Skeletal muscle tissue (tissue), 4 donors: Measurements from ENCODE around the gene CGN. TPM values are rescaled to one million over a fixed set of nuclear protein-coding genes. Genes with fewer than 3 reads are reported as not detected.

Source experiments
- H3K27ac ChIP-seq: one replicate; pipeline ENCODE4 v1.7.0; 2013; ENCODE audit warnings: mild to moderate bottlenecking, low read depth, low read length, inconsistent platforms
- H3K27me3 ChIP-seq, 3 donors: one replicate each; pipeline ENCODE4 v1.7.0; 2013; ENCODE audit warnings: low read length in 3 of 3; ENCODE audit not compliant: control insufficient read depth in 3 of 3, insufficient read depth in 3 of 3
- H3K36me3 ChIP-seq, 3 donors: one replicate each; pipeline ENCODE4 v1.7.0; 2013; ENCODE audit warnings: low read length in 3 of 3; ENCODE audit not compliant: control insufficient read depth in 3 of 3, insufficient read depth in 3 of 3
- H3K4me1 ChIP-seq, 3 donors: one replicate each; pipeline ENCODE4 v1.7.0; 2013; ENCODE audit warnings: low read length in 3 of 3, mild to moderate bottlenecking in 3 of 3; ENCODE audit not compliant: control insufficient read depth in 3 of 3, insufficient read depth in 3 of 3
- H3K4me3 ChIP-seq, 3 donors: one replicate each; pipeline ENCODE4 v1.7.0; 2013; ENCODE audit warnings: low read length in 3 of 3
- H3K9ac ChIP-seq, 3 donors: one replicate each; pipeline ENCODE4 v1.7.0; 2013; ENCODE audit warnings: low read length in 3 of 3, mild to moderate bottlenecking in 3 of 3, moderate library complexity in 2 of 3, low read depth in 1 of 3
- H3K9me3 ChIP-seq, 3 donors: one replicate each; pipeline ENCODE4 v1.7.0; 2013; ENCODE audit warnings: low read length in 3 of 3; ENCODE audit not compliant: control insufficient read depth in 3 of 3
- total RNA-seq: library from RNA; depleted of rRNA; stranded (reverse); fragments of >200 nt; gene quantifications from one replicate; pipeline ENCODE4 v1.2.3, GENCODE V29; 2014
- donor health status: Osteomylitis.

CGN gene
- total RNA-seq, 1 donor from 2014 or later, result 0.52 TPM

GRCh38 chr1:151565502-151566189 lies 54.5 kb downstream of the CGN start:
- no peak overlapping the region for H3K27ac ChIP-seq
- H3K4me1 ChIP-seq, result peaks cover 0 to 3% (median 3%) of the 10 kb centered on the region in 3 donors
- H3K36me3 ChIP-seq, result peaks cover 0 to 13% (median 0%) of the 10 kb centered on the region in 3 donors
- H3K27me3 ChIP-seq, result no peaks in the 10 kb centered on the region
- H3K9ac ChIP-seq, result no peak overlapping the region
- no peaks in the 10 kb centered on the region for H3K9me3 ChIP-seq
- H3K4me3 ChIP-seq, result no peak overlapping the region

- H3K27ac ChIP-seq, result no peak overlapping the region
- peaks cover 0 to 3% (median 3%) of the 10 kb centered on the region in 3 donors for H3K4me1 ChIP-seq
- no peak overlapping the region for H3K4me3 ChIP-seq
- H3K27me3 ChIP-seq, result no peaks in the 10 kb centered on the region
- no peaks in the 10 kb centered on the region for H3K9me3 ChIP-seq
- H3K9ac ChIP-seq, result no peak overlapping the region
- H3K36me3 ChIP-seq, result peaks cover 0 to 17% (median 0%) of the 10 kb centered on the region in 3 donors
These were observed 57.5 kb downstream of the CGN start for GRCh38 chr1:151568626-151569088.

GRCh38 chr1:151570819-151571218 lies 59.6 kb downstream of the CGN start:
- Histone ChIP-seq H3K4me1 (peaks cover 0 to under 1% (median 0%) of the 10 kb centered on the region in 3 donors), H3K27ac (no peak overlapping the region), H3K9ac (no peak overlapping the region), H3K36me3 (peaks cover 3 to 21% (median 5%) of the 10 kb centered on the region in 3 donors), H3K27me3 (no peaks in the 10 kb centered on the region), H3K9me3 (no peaks in the 10 kb centered on the region), H3K4me3 (no peak overlapping the region)

GRCh38 chr1:151574575-151575529 lies 63.7 kb downstream of the CGN start:
- Histone ChIP-seq H3K9me3 (no peaks in the 10 kb centered on the region), H3K9ac (no peak overlapping the region), H3K4me1 (no peaks in the 10 kb centered on the region), H3K36me3 (peaks cover 6 to 23% (median 9%) of the 10 kb centered on the region in 3 donors), H3K27ac (no peak overlapping the region), H3K4me3 (no peak overlapping the region), H3K27me3 (no peaks in the 10 kb centered on the region)

GRCh38 chr1:151577173-151577572 lies 66.0 kb downstream of the CGN start:
- Histone ChIP-seq H3K9ac (no peak overlapping the region), H3K27ac (no peak overlapping the region), H3K9me3 (no peaks in the 10 kb centered on the region), H3K36me3 (peaks cover 6 to 21% (median 9%) of the 10 kb centered on the region in 3 donors), H3K4me1 (peaks cover 0 to 2% (median 0%) of the 10 kb centered on the region in 3 donors), H3K27me3 (no peaks in the 10 kb centered on the region), H3K4me3 (no peak overlapping the region)

GRCh38 chr1:151578941-151579340 lies 67.8 kb downstream of the CGN start:
- Histone ChIP-seq H3K4me1 (peaks cover 5 to 7% (median 6%) of the 10 kb centered on the region in 3 donors), H3K27me3 (no peaks in the 10 kb centered on the region), H3K4me3 (no peak overlapping the region), H3K9me3 (no peaks in the 10 kb centered on the region), H3K27ac (no peak overlapping the region), H3K36me3 (peaks cover 6 to 15% (median 9%) of the 10 kb centered on the region in 3 donors), H3K9ac (no peak overlapping the region)

GRCh38 chr1:151579436-151580225 lies 68.4 kb downstream of the CGN start:
- Histone ChIP-seq H3K27me3 (no peaks in the 10 kb centered on the region), H3K9me3 (no peaks in the 10 kb centered on the region), H3K4me1 (peaks cover 10 to 13% (median 11%) of the 10 kb centered on the region in 3 donors), H3K4me3 (no peak overlapping the region), H3K36me3 (peaks cover 4 to 11% (median 9%) of the 10 kb centered on the region in 3 donors), H3K9ac (no peak overlapping the region), H3K27ac (no peak overlapping the region)

GRCh38 chr1:151581451-151581850 lies 70.3 kb downstream of the CGN start:
- H3K27ac ChIP-seq, result no peak overlapping the region
- no peaks in the 10 kb centered on the region for H3K27me3 ChIP-seq
- H3K9me3 ChIP-seq, result no peaks in the 10 kb centered on the region

GRCh38 chr1:151581921-151582320 lies 70.7 kb downstream of the CGN start:
- H3K4me1 ChIP-seq, result peaks cover 10 to 17% (median 13%) of the 10 kb centered on the region in 3 donors
- H3K9me3 ChIP-seq, result no peaks in the 10 kb centered on the region
- peaks cover 2 to 8% (median 4%) of the 10 kb centered on the region in 3 donors for H3K36me3 ChIP-seq
- no peak overlapping the region for H3K27ac ChIP-seq
- no peak overlapping the region for H3K9ac ChIP-seq
- no peaks in the 10 kb centered on the region for H3K27me3 ChIP-seq
- H3K4me3 ChIP-seq, result no peak overlapping the region

More at GRCh38 chr1:151581451-151581850, 70.3 kb downstream of the CGN start:
- H3K4me3 ChIP-seq, result no peak overlapping the region
- H3K9ac ChIP-seq, result no peak overlapping the region
- peaks cover 10 to 17% (median 13%) of the 10 kb centered on the region in 3 donors for H3K4me1 ChIP-seq
- peaks cover 2 to 8% (median 4%) of the 10 kb centered on the region in 3 donors for H3K36me3 ChIP-seq
